GM19372 (cell line): ENCODE results near the gene ZFPM1.

Experiments used
- ATAC-seq: cut with Tn5 transposase; IDR thresholded peaks from one replicate; pipeline ENCODE4 v1.9.1; 2021; ENCODE audit warnings: mild to moderate bottlenecking, low read depth, moderate library complexity; ENCODE audit not compliant: unreplicated experiment

Gene ZFPM1

DNA sequence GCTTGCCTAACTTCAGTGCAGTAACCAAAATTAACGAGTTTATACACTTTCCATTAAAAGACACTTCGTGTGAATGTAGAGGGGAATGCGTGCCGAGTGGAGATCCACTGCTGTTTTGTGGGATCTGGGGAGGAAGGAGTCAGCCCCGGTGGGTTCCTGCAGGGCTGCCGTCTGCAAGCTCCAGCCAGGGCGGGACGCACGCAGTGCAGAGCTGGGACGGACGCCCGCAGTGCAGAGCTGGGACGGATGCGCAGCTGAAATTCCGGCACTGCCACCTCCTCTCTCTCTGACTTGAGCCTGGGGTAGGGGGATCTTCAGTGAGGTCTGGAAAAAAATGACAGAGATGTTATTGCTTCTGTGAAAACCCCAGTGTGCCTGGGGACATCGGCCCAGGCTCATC, 100.7 kb downstream of the ZFPM1 start:
- no peak for ATAC-seq

DNA sequence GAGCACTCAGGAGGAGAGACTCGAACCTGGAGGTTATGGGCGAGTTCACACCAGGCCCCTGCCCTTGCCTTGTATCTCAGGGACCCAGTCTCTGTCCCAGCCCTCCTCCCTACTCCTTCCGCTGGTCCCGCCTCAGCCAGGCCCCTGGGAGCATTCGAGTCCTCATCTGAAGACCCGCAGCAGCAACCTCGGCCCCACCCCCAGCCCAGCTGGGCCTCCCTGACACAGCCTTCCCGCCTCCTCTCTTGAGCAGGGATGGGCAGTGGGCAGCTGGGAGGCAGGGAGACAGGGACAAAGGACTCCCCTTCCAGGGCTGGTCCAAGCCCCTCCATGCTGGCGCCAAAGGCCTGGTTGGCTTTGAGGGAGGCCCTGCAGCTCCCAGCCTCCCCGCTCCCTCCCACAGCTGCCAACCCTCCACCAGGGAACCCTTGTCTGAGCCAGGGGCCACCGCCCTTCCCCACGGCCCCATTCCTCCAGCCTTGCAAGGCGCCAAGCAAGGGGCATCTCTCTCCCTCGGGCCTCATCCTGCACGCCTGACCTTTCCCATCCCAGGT, 101.7 kb downstream of the ZFPM1 start:
- ATAC-seq = no peak

DNA sequence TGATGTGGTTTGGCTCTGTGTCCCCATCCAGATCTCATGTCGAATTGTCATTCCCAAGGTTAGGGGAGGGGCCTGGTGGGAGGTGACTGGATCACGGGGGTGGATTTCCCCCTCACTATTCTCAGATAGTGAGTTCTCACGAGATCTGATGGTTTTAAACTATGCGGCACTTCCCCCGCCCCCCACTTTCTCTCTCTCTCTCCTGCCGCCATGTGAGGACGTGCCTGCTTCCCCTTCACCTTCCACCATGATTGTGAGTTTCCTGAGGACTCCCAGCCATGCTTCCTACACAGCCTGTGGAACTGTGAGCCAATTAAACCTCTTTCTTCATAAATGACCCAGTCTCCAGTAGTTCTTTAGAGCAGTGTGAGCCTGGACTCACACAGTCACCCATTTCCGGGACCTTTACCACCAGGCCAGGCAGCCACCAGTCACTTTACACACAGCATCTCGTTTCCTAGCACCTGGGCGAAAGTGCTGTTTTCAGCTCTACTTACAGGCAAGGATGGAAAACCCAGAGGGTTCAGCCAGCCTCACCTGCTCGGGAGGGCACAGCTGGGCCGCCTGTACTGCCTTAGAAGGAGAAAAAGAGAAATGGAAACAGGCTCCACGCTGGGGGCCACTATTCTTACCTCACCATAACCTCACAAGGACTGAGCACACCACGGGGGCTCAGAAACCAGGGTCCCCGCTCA, 103.4 kb downstream of the ZFPM1 start:
- ATAC-seq = no peak

DNA sequence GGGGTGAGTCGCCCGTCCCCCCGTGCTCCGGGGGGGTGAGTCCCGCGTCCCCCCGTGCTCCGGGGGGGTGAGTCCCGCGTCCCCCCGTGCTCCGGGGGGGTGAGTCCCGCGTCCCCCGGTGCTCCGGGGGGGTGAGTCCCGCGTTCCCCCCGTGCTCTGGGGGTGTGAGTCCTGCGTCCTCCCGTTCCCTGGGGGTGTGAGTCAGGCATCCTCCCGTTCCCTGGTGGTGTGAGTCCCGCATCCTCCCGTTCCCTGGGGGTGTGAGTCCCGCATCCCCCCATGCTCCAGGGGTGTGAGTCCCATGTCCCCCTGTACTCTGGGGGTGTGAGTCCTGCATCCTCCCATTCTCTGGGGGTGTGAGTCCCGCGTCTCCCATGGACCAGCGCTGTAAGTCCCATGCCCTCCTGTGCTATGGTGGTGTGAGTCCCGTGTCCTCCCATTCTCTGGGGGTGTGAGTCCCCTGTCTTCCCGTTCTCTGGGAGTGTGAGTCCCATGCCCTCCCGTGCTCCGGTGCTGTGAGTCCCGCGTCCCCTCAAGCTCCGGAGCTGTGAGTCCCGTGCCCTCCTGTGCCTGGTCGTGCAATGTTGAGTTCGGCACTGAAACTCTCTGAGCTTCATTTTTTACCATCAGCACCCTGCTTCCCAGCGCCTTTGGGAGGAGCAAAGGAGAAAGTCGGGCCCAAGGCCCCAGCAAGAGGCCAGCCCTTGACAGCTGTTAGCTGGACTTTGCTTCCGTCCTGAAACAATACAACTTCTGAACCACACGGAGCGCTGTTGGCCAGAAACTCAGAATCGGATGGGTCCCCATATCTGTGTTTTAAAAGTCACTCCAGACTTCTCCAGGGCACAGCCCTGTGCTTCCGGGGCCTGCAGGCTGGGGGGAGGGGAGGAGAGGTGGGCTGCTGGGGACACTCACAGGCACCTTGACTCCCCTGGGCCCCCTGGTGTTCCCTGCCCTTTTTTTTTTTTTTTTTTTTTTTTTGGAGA, 105.7 kb downstream of the ZFPM1 start:
- ATAC-seq = no peak

DNA sequence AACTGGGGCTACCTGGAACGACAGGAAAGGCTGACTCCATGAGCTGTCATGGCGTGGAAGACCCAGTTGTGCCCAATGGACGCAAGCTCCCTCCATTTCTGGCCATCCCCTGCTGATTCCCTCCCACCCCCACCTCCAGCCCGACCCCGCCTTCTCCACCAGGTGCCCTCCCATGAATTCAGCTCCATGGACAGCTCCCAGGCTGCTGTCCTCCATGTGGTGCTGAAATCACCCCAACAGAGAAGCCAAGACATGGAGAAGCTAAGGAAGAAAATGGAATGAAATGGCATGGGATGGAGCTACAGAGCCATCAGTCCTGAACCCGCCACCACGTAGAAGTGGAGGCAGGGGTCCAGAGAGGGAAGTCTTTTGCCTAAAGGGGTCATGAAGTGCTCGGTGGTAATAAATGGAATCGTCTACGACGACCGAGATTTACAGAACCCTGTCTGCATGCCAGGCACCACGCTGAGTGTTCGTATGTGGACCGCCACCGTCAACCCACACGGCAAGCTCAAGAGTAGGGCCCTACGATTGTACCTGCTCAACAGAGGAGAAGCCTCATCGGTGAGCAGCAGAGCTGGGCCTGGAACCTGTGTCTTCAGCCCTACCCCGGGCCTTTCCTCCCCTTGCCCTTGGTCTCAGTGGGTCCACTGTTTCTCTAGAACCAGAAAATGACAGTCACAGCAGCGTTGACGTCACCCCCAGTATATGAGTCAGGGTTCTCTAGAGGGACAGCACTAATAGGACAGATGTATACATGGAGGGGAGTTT, 107.8 kb downstream of the ZFPM1 start:
- no peak for ATAC-seq

DNA sequence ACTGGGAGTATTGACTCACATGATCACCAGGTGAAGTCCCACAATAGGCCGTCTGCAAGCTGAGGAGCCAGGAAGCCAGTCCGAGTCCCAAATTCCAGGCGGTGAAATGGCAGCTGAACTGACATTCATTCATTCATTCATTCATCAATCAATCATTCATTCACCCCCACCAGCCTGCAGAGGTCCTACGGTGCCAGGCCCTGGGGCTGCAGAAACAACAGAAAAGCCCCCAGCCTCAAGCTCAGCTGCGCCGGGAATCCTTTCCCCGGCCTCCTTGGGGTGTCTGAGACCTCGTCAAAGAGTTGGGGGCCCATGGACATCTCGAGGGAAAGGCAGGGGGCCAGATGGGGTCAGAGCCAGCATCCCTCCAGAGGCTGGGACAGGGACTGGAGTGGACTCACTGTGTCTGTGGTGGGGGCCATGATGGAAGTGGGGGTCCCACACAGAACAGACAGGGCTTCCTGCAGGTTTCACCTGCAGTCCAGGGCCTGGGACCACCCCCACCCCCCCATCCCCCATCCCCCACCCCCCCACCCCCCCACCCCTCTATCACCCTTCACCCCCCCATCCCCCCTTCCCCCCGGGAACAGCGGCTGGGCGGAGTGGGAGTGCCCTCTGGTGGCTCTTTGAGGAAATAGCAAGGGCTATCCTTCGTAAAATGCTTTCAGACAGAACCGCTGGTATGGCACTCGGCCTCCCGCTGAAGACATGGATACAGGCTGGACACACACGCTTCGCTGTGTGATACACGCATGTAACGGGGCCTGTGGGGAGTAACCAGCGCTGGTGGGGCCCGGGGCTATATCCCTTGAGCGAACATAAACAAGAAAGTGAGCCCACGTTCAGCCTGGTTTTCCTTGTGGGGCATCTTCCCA, 108.6 kb downstream of the ZFPM1 start:
- ATAC-seq = no peak

DNA sequence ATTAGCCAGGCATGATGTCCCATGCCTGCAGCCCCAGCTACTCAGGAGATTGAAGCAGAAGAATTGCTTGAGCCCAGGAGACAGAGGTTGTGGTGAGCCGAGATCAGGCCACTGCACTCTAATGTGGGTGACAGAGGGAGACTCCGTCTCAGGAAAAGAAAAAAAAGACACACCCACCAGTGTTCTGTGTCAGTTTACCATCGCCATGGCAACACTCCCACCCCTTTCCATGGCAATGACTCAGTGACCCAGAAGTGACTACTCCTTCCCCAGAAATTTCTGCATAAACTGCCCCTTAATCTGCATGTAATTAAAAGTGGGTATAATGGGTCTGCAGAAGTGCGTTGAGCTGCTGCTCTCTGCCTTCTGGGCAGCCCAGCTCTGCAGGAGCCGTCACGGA, 113.1 kb downstream of the ZFPM1 start:
- no peak for ATAC-seq

DNA sequence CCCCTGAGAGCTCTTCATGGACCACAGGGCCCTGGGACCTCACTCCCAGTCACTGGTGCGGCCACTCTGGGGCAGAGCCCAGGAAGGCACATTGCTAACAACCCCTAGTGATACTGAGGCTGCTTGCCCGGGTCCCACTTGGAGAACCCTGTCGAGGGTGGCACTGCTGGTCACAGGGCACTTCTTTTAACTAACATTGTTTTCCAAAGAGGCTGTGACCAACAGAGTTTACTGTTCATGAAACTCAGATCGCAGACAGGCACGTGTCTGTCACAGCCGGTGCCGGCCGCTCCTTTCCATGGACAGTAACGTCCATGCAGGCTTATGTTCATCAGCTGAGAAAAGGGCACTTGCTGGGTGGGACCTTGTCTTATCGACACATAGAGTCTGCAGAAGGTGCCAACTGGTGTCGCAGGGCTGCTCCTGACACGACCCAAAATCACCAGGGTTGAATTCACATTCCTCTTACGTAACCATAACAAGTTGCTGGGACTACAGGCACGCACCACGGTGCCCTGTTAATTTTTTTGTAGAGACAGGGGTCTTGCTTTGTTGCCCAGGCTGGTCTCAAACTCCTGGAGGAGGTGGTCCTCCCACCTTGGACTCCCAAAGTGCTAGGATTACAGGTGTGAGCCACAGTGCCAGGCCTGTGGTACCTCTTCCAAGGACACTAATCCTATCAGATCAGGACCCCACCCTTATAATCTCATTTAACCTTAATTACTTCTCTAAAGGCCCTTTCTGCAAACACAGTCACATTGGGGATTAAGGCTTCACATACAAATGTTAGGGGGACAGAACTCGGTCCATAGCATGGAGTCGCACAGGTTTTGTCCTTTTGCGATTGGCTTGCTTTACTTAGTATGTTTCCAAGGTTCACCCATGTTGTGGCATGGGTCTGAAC, 115.9 kb downstream of the ZFPM1 start:
- ATAC-seq = no peak

DNA sequence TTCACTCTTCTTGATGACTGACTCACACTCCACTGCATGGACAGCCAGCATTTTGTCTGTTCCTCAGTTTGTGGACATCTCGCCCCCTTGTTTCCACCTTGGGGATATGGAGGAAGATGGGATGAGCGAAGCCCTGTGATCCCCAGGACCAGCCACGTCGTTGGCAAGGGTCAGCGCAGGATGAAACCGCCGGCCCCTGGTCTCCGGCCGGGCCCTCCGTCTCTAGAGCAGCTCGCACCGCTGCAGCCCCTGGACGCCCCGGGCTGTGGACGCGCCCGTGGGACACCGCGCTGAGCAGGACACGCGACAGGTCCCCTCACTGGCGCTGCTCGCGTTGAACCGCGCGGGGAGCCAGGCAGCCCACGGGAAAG, 116.5 kb downstream of the ZFPM1 start:
- peak; percentile 19 for ATAC-seq

DNA sequence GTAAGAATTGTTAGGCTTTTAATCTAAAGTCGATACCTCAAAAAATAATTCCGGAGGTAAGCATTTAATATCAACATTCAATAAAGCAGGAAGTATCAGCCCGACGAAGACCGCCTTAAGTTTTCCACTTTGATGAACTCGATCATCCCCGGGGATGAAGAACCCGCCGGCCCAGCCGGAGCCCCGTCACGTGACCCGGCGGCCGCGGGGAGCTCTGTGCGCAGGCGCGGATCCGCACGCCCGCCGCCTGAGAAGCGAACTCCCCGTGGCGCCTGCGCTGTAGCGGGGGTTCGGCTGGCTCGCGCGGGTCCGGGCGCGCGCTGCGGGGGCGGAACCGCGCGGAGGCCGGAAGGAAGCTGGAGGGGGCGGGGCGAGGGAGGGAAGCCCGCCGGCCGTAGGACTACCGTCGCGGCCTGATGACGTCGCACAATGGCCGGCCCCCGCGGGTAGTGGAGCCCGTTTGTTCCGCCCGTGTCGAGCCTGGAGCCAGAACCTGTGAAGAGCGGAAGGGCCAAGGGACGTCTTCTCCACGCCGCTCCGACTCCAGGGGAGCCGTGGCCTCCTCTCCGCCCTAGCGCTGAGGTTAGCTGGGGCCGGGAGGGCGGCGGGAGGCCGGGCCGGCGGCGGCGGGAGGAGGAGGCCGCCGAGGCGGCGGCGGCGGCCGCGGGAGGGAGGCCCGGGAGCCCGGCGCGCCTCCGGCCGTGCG, 117.1 kb downstream of the ZFPM1 start, which contains the start of gene ZC3H18:
ZC3H18 (plus strand) TSS at position 419 of the 706 bp plus-strand sequence. CDS start 6,721 bp downstream, outside the sequence.
- peak; percentile 83 for ATAC-seq

DNA sequence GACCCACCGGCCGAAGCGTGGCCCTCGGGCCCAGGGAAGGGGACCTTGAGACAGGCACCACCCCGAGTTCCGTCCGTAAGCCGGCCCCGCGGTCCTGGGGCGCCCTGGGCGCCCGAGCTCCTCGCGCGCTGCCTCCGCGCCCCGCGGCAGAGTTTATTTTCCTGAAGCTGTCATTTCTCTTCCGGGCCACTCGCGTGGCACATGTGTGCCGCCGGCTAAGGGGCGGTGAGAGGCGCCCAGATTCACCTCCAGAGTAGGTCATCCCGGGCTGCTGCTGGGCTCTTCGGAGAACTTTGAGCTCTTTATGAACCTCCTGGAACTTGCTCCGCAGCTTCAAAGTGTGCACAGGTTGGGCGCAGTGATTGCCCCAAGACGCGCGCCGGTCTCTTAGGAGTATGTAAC, 117.6 kb downstream of the ZFPM1 start:
- ATAC-seq = no peak

DNA sequence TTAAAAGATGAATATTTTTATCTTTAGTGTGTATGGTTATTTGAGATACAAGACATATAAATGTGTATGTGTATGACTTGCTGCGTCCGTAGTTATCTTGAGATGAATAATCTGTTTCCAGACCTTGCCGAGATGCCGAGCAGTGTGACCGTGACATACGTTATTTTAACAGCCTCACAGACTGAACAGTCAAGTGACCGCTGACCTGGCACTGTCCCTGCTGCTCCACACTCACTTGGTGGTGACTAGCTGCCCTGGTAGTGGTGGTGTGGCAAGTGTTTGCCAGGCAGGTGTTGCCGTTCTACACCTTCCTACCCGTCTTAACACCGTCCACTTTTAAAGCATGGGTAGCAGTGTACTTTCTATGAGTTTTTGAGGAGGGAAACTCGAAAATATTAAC, 122.2 kb downstream of the ZFPM1 start:
- no peak for ATAC-seq

DNA sequence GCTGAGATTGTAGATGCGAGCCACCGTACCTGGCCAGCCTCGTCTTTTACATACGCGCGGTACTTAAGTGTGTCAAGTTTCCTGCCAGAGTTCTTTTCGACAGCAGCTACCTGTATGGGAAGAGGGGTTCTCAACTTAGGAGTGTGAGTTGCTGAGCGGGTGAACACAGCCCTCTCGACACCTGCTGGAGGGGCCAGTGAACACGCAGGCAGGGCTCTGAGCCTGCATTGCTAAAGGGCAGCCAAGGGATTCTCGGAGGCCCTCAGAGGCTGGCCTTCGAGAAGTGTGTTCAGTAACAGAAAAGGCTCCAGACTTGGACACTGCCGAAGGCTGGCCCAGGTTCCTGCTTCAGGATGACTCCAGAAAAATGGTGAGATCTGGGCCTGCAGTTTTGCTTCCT, 123.2 kb downstream of the ZFPM1 start:
- ATAC-seq = no peak

DNA sequence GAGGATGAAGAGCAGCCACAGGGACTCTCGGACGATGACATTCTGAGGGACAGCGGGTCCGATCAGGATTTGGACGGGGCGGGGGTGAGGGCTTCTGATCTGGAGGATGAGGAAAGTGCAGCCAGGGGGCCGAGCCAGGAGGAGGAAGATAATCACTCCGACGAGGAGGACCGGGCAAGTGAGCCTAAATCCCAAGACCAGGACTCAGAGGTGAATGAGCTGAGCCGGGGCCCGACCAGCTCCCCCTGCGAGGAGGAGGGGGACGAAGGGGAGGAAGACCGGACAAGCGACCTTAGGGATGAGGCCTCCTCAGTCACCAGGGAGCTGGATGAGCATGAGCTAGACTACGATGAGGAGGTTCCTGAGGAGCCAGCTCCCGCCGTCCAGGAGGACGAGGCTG, 124.1 kb downstream of the ZFPM1 start:
- ATAC-seq = no peak

DNA sequence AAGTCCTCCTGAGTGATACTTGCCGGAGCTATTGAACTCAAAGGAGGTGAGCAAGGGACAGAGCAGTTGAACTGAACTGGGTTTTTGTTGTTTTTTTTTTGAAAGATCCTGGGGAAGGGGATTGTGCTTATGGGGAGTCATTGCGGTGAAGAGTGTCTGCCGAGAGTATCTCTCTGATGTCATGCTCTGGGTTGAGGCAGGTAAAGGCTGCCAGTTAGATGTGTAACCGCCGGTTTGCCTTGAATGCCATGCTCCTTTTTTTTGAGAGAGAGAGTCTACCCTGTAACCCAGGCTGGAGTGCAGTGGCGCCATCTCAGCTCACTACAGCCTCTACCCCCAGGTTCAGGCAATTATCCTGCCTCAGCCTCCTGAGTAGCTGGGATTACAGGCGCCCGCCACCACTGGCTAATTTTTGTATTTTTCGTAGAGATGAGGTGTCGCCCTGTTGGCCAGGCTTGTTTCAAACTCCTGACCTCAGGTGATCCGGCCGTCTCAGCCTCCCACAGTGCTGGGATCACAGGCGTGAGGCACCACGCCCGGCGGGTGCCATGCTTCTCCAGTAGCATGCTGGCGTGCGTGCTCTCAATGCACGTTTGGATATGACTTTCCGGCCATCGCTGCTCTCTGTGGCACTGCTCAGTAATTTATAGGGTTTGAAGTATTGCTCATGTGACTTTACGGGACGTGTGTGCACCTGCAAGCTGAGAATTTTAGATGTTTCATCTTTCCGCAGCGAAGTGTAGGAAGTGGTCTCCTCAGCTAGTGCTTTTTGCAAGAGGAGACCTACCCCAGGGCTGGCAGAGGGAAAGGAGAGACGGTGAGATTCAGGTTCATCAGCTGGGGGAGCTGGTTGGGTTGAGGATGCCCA, 125.6 kb downstream of the ZFPM1 start:
- no peak for ATAC-seq

DNA sequence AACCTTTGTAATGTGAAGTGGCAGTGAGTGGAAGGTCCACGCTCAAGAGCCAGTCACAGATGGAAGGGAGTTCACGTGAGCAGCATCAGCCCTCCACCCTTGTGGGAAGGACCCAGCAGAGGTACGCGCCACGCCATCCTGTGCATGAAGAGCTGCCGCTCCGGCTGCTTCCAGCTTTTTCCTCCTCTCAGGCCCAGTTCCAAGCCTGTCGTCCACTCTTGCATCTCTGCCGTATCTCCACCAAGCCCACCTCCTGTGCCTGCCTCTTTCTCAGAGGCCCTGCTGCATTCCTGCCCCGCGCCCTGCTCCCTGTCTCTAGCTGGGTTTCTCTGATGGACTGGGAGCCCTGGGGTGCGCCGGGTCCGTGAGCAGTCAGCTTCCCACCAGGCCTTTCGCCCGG, 127.3 kb downstream of the ZFPM1 start:
- no peak for ATAC-seq

DNA sequence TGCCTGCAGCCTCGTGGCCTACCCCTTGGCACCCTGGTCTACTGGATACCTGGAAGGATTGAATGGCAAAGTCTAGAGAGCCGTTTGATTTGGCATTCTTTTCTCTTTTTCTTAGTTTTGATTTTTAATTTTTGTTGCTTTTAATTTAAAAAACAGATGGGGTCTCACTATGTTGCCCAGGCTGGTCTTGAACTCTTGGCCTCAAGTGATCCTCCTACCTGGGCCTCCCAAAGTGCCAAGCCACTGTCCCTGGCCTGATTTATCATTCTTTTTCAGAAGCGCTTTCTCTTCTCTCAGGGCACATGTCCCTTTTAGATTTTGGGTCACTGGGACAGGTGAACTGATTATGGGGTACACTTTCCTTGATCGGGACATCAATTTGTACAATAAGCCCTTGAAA, 128.0 kb downstream of the ZFPM1 start:
- no peak for ATAC-seq
